Muscle of leg (tissue), 11 donors: ENCODE measurements around the gene NOSTRIN. TPM values are rescaled to one million over a fixed set of nuclear protein-coding genes. Genes with fewer than 3 reads are reported as not detected.
"Not testable (repeated sequence)": the region's sequence is repeated elsewhere in the genome, so short reads cannot be mapped to it uniquely, and the experiment has no call there.

Experiments
- DNase-seq: peaks from one replicate; pipeline ENCODE4 v3.0.0; 2013
- H3K27ac ChIP-seq: one replicate; pipeline ENCODE4 v1.5.1; 2013; ENCODE audit warnings: mild to moderate bottlenecking, low read length, control low read depth
- H3K27me3 ChIP-seq: one replicate; pipeline ENCODE4 v1.6.1; 2013; ENCODE audit warnings: low read length; ENCODE audit not compliant: control insufficient read depth, insufficient read depth
- H3K36me3 ChIP-seq: one replicate; pipeline ENCODE4 v1.6.1; 2013; ENCODE audit warnings: low read length; ENCODE audit not compliant: control insufficient read depth, insufficient read depth
- H3K4me1 ChIP-seq: one replicate; pipeline ENCODE4 v1.6.1; 2013; ENCODE audit warnings: low read length; ENCODE audit not compliant: control insufficient read depth, insufficient read depth
- H3K4me3 ChIP-seq: one replicate; pipeline ENCODE4 v1.5.1; 2013; ENCODE audit warnings: low read length, control low read depth
- H3K9me3 ChIP-seq: replicated peaks from 2 replicates; pipeline ENCODE4 v1.6.1; 2013; ENCODE audit warnings: low read depth, low read length; ENCODE audit not compliant: control insufficient read depth
- whole genome bisulfite sequencing: methylation state at CpG from one replicate; pipeline ENCODE4 v1.1.5; 2013; ENCODE audit warnings: missing lambda C conversion rate; ENCODE audit not compliant: insufficient coverage; 5-methylcytosine and 5-hydroxymethylcytosine counted together
- polyA plus RNA-seq, 8 donors: library from polyadenylated mRNA; unstranded; fragments of 120-200 nt; gene quantifications; one replicate each; pipeline versions ENCODE4 v1.2.1 to v1.2.3, GENCODE V29; 2013; ENCODE audit warnings: inconsistent platforms in 1 of 8, low replicate concordance in 1 of 8; ENCODE audit not compliant: insufficient read length in 8 of 8, insufficient read depth in 1 of 8
- total RNA-seq: library from RNA; stranded (reverse); fragments of 120-200 nt; gene quantifications from one replicate; pipeline ENCODE4 v1.2.4, GENCODE V29; 2013

The NOSTRIN gene
- total and polyA plus RNA-seq, 9 donors = 7.7 to 15.1 (median 10.2) TPM

DNA sequence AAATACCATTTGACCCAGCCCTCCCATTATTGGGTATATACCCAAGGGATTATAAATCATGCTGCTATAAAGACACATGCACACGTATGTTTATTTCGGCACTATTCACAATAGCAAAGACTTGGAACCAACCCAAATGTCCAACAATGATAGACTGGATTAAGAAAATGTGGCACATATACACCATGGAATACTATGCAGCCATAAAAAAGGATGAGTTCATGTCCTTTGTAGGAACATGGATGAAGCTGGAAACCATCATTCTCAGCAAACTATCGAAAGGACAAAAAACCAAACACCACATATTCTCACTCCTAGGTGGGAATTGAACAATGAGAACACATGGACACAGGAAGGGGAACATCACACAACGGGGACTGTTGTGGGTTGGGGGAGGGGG lies 68.4 kb downstream of the NOSTRIN start:
- not testable (repeated sequence) for H3K9me3 ChIP-seq, H3K27me3 ChIP-seq, H3K36me3 ChIP-seq, H3K4me3 ChIP-seq, H3K4me1 ChIP-seq, H3K27ac ChIP-seq, DNase-seq
- no CpG with 5 or more reads among the region's 4 CpGs for WGBS

- Histone ChIP-seq H3K4me1 (no peaks in the 10 kb centered on the region), H3K27me3 (no peaks in the 10 kb centered on the region), H3K27ac (no peak overlapping the region), H3K9me3 (no peaks in the 10 kb centered on the region), H3K36me3 (no peaks in the 10 kb centered on the region), H3K4me3 (no peak overlapping the region)
- 88% methylated on average over 3 of the region's 6 CpGs for WGBS
- DNase-seq = no peak
Measured at GRCh38 chr2:168874368-168875054, 72.1 kb downstream of the NOSTRIN start.

DNA sequence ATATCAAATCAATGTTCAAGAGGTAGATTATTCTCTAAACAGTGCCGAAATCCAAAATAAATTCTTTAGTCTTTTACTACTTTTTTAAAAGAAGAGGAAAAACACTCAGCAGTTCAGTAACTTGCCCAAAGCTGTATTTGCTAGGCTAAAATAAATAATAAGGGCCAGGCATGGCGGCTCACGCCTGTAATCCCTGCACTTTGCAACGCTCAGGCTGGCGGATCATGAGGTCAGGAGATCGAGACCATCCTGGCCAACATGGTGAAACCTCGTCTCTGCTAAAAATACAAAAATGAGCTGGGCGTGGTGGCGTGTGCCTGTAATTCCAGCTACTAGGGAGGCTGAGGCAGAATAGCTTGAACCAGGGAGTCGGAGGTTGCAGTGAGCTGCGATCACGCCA lies 79.7 kb downstream of the NOSTRIN start:
- H3K4me1 ChIP-seq, H3K36me3 ChIP-seq, H3K27ac ChIP-seq, H3K27me3 ChIP-seq, DNase-seq, H3K4me3 ChIP-seq, H3K9me3 ChIP-seq: not testable (repeated sequence)
- WGBS = 98% methylated on average over 7 of the region's 12 CpGs

GRCh38 chr2:168884975-168885374 lies 82.5 kb downstream of the NOSTRIN start:
- 100% methylated on average over 1 of the region's 1 CpG for WGBS
- no peaks in the 10 kb centered on the region for H3K27me3 ChIP-seq
- H3K27ac ChIP-seq = no peak overlapping the region
- peak; percentile 3 for DNase-seq
- H3K4me1 ChIP-seq = peaks cover 5% of the 10 kb centered on the region
- no peaks in the 10 kb centered on the region for H3K36me3 ChIP-seq
- H3K4me3 ChIP-seq = no peak overlapping the region
- no peaks in the 10 kb centered on the region for H3K9me3 ChIP-seq

DNA sequence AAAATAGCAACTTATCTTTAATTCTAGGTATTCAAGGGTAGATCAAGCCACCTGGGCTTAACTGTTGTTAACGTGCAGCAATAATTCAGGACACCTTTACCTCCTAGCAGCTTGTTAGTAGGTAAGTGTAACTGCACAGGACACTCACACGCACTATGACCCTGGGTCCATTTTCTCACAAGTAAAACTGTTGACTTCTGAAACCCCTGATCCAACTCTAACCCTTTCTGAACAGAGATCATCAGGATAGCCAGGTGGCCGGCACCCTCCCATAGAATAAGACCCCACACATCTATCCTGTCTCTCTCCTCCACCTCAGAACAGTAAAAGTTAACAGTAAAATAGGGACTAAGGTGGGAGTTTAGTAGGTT lies 87.2 kb downstream of the NOSTRIN start:
- Histone ChIP-seq H3K27me3 (no peaks in the 10 kb centered on the region), H3K27ac (no peak overlapping the region), H3K9me3 (no peaks in the 10 kb centered on the region), H3K4me1 (peaks cover 7% of the 10 kb centered on the region), H3K4me3 (peak overlapping the region; percentile 59), H3K36me3 (no peaks in the 10 kb centered on the region)
- no CpG with 5 or more reads among the region's 3 CpGs for WGBS
- no peak for DNase-seq

DNA sequence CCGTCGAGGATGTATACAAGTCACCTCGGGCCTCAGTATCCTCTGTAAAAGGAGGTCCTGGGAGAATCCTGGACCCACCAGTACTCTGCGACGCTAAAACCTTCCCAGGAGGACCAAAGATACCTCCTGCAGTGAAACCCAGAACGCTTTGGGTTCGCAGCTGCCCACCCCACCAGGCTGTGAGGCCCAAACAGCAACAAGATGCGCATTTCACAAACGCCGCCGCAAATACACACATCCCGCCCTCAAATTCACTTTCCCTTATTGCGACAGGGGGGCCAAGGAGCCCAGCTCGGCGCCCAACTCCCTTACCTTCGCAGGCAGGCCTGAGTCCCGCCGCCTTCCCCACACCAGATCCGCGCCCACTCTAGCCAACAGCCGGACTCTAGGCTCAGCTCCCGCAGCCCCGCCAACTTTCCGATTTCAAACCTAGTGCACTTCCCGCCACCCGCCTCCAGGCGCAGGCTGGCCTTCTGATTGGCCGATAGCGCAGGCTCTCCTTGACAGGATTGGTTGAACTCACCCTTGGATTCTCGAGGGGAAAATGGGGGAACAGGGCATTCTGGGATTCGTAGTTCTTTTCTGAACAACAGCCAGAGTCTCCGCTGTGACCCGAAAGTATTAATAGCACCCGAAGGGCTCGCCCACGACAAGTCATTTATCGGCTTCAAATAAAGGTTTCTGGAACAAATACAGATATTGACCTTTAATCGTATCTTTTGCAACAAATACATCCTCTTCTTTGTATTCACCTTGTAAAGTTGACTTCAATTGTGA lies 87.8 kb downstream of the NOSTRIN start, which contains the start of gene SPC25:
Gene SPC25, minus strand, starts transcription at position 425 of the 777 bp plus-strand sequence. CDS start 911 bp downstream, outside the sequence.
- peak; percentile 97 for DNase-seq
- Histone ChIP-seq H3K4me1 (peaks cover 7% of the 10 kb centered on the region), H3K27me3 (no peaks in the 10 kb centered on the region), H3K9me3 (no peaks in the 10 kb centered on the region), H3K27ac (no peak within 1 kb of the TSS), H3K4me3 (peak within 1 kb of the TSS; percentile 59), H3K36me3 (no peaks in the 10 kb centered on the region)
- 0% methylated on average over 28 of the region's 38 CpGs for WGBS

GRCh38 chr2:168892327-168892726 lies 89.9 kb downstream of the NOSTRIN start:
- whole genome bisulfite sequencing = no CpG with 5 or more reads among the region's 3 CpGs
- no peaks in the 10 kb centered on the region for H3K9me3 ChIP-seq
- peaks cover 7% of the 10 kb centered on the region for H3K4me1 ChIP-seq

DNA sequence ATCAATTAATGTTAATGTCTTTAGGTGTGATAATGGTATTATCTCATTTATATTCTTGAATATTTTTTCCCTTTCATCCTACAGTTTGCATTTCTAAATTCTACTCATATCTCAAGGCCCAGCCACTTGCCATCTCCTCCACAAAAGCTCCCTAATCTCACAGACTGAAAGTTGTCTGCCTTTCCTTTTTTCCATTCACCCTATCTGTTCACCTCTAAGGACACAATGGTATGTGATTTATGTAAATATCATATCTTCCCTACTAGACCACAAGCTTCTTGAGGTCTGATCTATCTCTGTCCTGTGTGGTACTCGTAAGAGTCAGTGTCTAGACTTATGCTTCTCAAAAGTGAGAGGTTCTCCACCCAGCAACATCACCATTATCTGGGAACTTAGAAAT lies 91.7 kb downstream of the NOSTRIN start:
- no peak for DNase-seq
- Histone ChIP-seq H3K27me3 (no peaks in the 10 kb centered on the region), H3K9me3 (no peaks in the 10 kb centered on the region), H3K4me3 (no peak overlapping the region), H3K27ac (no peak overlapping the region), H3K4me1 (peaks cover 7% of the 10 kb centered on the region), H3K36me3 (no peaks in the 10 kb centered on the region)
- no CpG with 5 or more reads among the region's 1 CpG for WGBS

More at GRCh38 chr2:168892327-168892726, 89.9 kb downstream of the NOSTRIN start:
- Histone ChIP-seq H3K36me3 (no peaks in the 10 kb centered on the region), H3K27me3 (no peaks in the 10 kb centered on the region), H3K27ac (no peak overlapping the region), H3K4me3 (no peak overlapping the region)
- DNase-seq = no peak

- H3K9me3 ChIP-seq = no peaks in the 10 kb centered on the region
- H3K27ac ChIP-seq = no peak overlapping the region
- no peaks in the 10 kb centered on the region for H3K36me3 ChIP-seq
- H3K27me3 ChIP-seq = no peaks in the 10 kb centered on the region
- DNase-seq = no peak
- peaks cover 4% of the 10 kb centered on the region for H3K4me1 ChIP-seq
- H3K4me3 ChIP-seq = no peak overlapping the region
Measured at GRCh38 chr2:168894720-168895119, 92.3 kb downstream of the NOSTRIN start.

DNA sequence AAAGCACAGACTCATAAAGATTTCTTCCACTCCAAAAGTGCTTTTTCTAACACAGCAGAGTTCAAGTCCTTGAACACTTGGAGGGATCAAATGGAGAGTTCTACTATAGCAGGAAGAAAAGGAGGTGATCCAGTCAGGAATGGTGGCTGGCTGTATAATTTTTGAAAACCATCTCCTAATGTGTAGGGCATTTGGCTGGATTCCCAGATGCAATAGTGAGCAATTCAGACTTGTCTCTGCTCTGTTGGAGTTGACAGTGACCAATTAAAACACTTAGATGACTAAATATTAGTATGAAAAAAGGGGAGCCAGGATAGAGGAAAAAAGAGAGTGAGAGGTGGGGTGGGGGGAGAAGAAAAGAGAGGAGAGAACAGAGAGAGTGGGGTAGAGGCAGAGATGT lies 93.3 kb downstream of the NOSTRIN start:
- H3K27me3 ChIP-seq = no peaks in the 10 kb centered on the region
- no peak overlapping the region for H3K4me3 ChIP-seq
- H3K4me1 ChIP-seq = no peaks in the 10 kb centered on the region
- no peak for DNase-seq
- no peaks in the 10 kb centered on the region for H3K9me3 ChIP-seq
- H3K27ac ChIP-seq = no peak overlapping the region
- no peaks in the 10 kb centered on the region for H3K36me3 ChIP-seq
